IMR-90 (cell line): ENCODE data around the gene CHD9. TPM values are rescaled to one million over a fixed set of nuclear protein-coding genes. Genes with fewer than 3 reads are reported as not detected.

Experiments used
- ATAC-seq: fragments of 200-7000 bp; cut with Tn5 transposase; 2 replicates; pipeline ENCODE4 v1.9.1; 2020; ENCODE audit warnings: low read depth, mild to moderate bottlenecking, moderate library complexity
- BruUV-seq: library from RNA; stranded (reverse); fragments of 400-500 nt; replicated peaks from 2 replicates; lab custom pipeline; 2021; lab: Mats Ljungman, UMichigan
- CTCF ChIA-PET: fragments of 300-600 bp; formaldehyde crosslinking; extraction: SDS; loops from one replicate; lab custom pipeline; 2021; ENCODE audit warnings: antibody characterized with exemption; lab: Yijun Ruan, JAX
- POLR2A ChIA-PET: fragments of 300-600 bp; sonication (Branson Sonifier 250); formaldehyde crosslinking; loops from one replicate; lab custom pipeline; 2022; ENCODE audit warnings: antibody characterized with exemption; ENCODE audit not compliant: unreplicated experiment; lab: Charles Lee
- DNase-seq: peaks from one replicate; pipeline ENCODE4 v3.0.0; 2013
- H2AFZ ChIP-seq: replicated peaks from 2 replicates; pipeline ENCODE3; 2013; ENCODE audit warnings: low read length, mild to moderate bottlenecking; ENCODE audit not compliant: poor library complexity
- H2AK5ac ChIP-seq: 2 replicates; pipeline ENCODE4 v1.6.1; 2013; ENCODE audit warnings: low read depth, low read length, inconsistent platforms
- H2AK9ac ChIP-seq: replicated peaks from 2 replicates; pipeline ENCODE3; 2013; ENCODE audit warnings: mild to moderate bottlenecking, low read depth, low read length, moderate library complexity; ENCODE audit not compliant: poor library complexity
- H2BK120ac ChIP-seq: 2 replicates; pipeline ENCODE4 v1.6.1; 2013; ENCODE audit warnings: low read depth, low read length, inconsistent platforms
- H2BK15ac ChIP-seq: 3 replicates; pipeline ENCODE4 v1.6.1; 2013; ENCODE audit warnings: low read depth, low read length, inconsistent platforms
- H2BK20ac ChIP-seq: 2 replicates; pipeline ENCODE4 v1.6.1; 2013; ENCODE audit warnings: low read depth, mild to moderate bottlenecking, inconsistent platforms, low read length, moderate library complexity
- H2BK5ac ChIP-seq: 2 replicates; pipeline ENCODE4 v1.6.1; 2013; ENCODE audit warnings: mild to moderate bottlenecking, low read depth, low read length, inconsistent platforms; ENCODE audit not compliant: poor library complexity, severe bottlenecking
- H3K14ac ChIP-seq: replicated peaks from 2 replicates; pipeline ENCODE4 v1.6.1; 2013; ENCODE audit warnings: low read depth, low read length, inconsistent platforms
- H3K18ac ChIP-seq: 2 replicates; pipeline ENCODE4 v1.6.1; 2013; ENCODE audit warnings: low read depth, low read length, control low read depth
- H3K23ac ChIP-seq: 2 replicates; pipeline ENCODE4 v1.6.1; 2013; ENCODE audit warnings: low read depth, low read length, inconsistent platforms
- H3K27ac ChIP-seq: 2 replicates; pipeline ENCODE4 v1.5.1; 2013; ENCODE audit warnings: mild to moderate bottlenecking, control low read depth, low read length; ENCODE audit not compliant: insufficient read depth
- H3K27me3 ChIP-seq: 2 replicates; pipeline ENCODE4 v1.6.1; 2013; ENCODE audit warnings: low read length; ENCODE audit not compliant: control insufficient read depth, insufficient read depth
- H3K36me3 ChIP-seq: 2 replicates; pipeline ENCODE4 v1.6.1; 2013; ENCODE audit warnings: low read length, mixed read lengths; ENCODE audit not compliant: control insufficient read depth, insufficient read depth
- H3K4ac ChIP-seq: 2 replicates; pipeline ENCODE4 v1.6.1; 2013; ENCODE audit warnings: low read depth, low read length, inconsistent platforms
- H3K4me1 ChIP-seq: 2 replicates; pipeline ENCODE4 v1.6.1; 2013; ENCODE audit warnings: low read length, mixed read lengths; ENCODE audit not compliant: control insufficient read depth, insufficient read depth
- H3K4me2 ChIP-seq: 2 replicates; pipeline ENCODE4 v1.6.1; 2013; ENCODE audit warnings: low read depth, mild to moderate bottlenecking, control low read depth, low read length, moderate library complexity
- H3K4me3 ChIP-seq: 2 replicates; pipeline ENCODE4 v1.5.1; 2013; ENCODE audit warnings: low read depth, mild to moderate bottlenecking, control low read depth, low read length, moderate library complexity; ENCODE audit not compliant: insufficient read depth
- H3K56ac ChIP-seq: 2 replicates; pipeline ENCODE4 v1.6.1; 2013; ENCODE audit warnings: low read length, inconsistent platforms; ENCODE audit not compliant: insufficient read depth; ENCODE audit errors: extremely low read depth
- H3K79me1 ChIP-seq, 2 experiments: 2 replicates each; pipeline ENCODE4 v1.6.1; 2013; ENCODE audit warnings: low read length in 2 of 2, inconsistent platforms in 1 of 2, low read depth in 1 of 2
- H3K9ac ChIP-seq: 2 replicates; pipeline ENCODE4 v1.6.1; 2013; ENCODE audit warnings: low read depth, low read length, control low read depth
- H3K9me1 ChIP-seq: 2 replicates; pipeline ENCODE4 v1.6.1; 2013; ENCODE audit warnings: low read length, inconsistent platforms; ENCODE audit not compliant: insufficient read depth
- H3K9me3 ChIP-seq: 2 replicates; pipeline ENCODE4 v1.6.1; 2013; ENCODE audit warnings: low read length; ENCODE audit not compliant: control insufficient read depth, insufficient read depth
- H4K20me1 ChIP-seq: 2 replicates; pipeline ENCODE4 v1.6.1; 2013; ENCODE audit warnings: low read length, inconsistent platforms; ENCODE audit not compliant: insufficient read depth
- H4K5ac ChIP-seq: 2 replicates; pipeline ENCODE4 v1.6.1; 2013; ENCODE audit warnings: mild to moderate bottlenecking, low read depth, low read length, control low read depth
- H4K8ac ChIP-seq, 2 experiments: 2 replicates each; pipeline ENCODE4 v1.6.1; 2013; ENCODE audit warnings: low read depth in 2 of 2, low read length in 2 of 2, control low read depth in 1 of 2, inconsistent platforms in 1 of 2
- H4K91ac ChIP-seq: 2 replicates; pipeline ENCODE4 v1.6.1; 2013; ENCODE audit warnings: low read depth, low read length, inconsistent platforms; ENCODE audit not compliant: insufficient read depth
- CHD1 ChIP-seq: IDR thresholded peaks from 2 replicates; pipeline ENCODE4 v1.6.1; 2012; ENCODE audit warnings: low read depth, low read length, improper control_type of control experiment
- CTCF ChIP-seq: conservative IDR thresholded peaks from 2 replicates; pipeline ENCODE4 v1.5.1; 2012; ENCODE audit warnings: mild to moderate bottlenecking, low read depth, low read length, improper control_type of control experiment
- MAZ ChIP-seq: IDR thresholded peaks from 2 replicates; pipeline ENCODE4 v1.6.1; 2012; ENCODE audit warnings: low read depth, mild to moderate bottlenecking, low read length, improper control_type of control experiment, moderate library complexity, borderline replicate concordance
- MXI1 ChIP-seq: IDR thresholded peaks from 2 replicates; pipeline ENCODE4 v1.6.1; 2012; ENCODE audit warnings: low read depth, mild to moderate bottlenecking, low read length, moderate library complexity, borderline replicate concordance
- NFE2L2 ChIP-seq: fragments of 150-350 bp; IDR thresholded peaks from 2 replicates; pipeline ENCODE4 v1.6.1; 2016; ENCODE audit warnings: low read depth, mild to moderate bottlenecking, low read length
- POLR2A ChIP-seq: IDR thresholded peaks from 2 replicates; pipeline ENCODE4 v1.6.1; 2012; ENCODE audit warnings: mild to moderate bottlenecking, low read depth, low read length
- RAD21 ChIP-seq: IDR thresholded peaks from 2 replicates; pipeline ENCODE4 v1.6.1; 2012; ENCODE audit warnings: low read length, improper control_type of control experiment
- RCOR1 ChIP-seq: IDR thresholded peaks from 2 replicates; pipeline ENCODE4 v1.6.1; 2012; ENCODE audit warnings: mild to moderate bottlenecking, low read length, improper control_type of control experiment; ENCODE audit not compliant: insufficient replicate concordance
- SMC3 ChIP-seq: fragments of 150-350 bp; IDR thresholded peaks from 2 replicates; pipeline ENCODE4 v1.6.1; 2016; ENCODE audit warnings: low read depth, mild to moderate bottlenecking, antibody characterized with exemption, low read length, moderate library complexity
- USF2 ChIP-seq: fragments of 150-350 bp; IDR thresholded peaks from 2 replicates; pipeline ENCODE4 v1.6.1; 2017; ENCODE audit warnings: mild to moderate bottlenecking, antibody characterized with exemption, low read length, low read depth
- WGBS, 2 experiments: methylation state at CpG; one replicate each; pipeline versions ENCODE4 v1.1.5 to v1.1.7; 2013; ENCODE audit warnings: missing lambda C conversion rate in 2 of 2; ENCODE audit not compliant: insufficient read length in 1 of 2; ENCODE audit errors: extremely low coverage in 2 of 2; 5-methylcytosine and 5-hydroxymethylcytosine counted together
- dilution Hi-C: fragments of 300-500 bp; cut with HindIII; formaldehyde crosslinking; loops from one replicate; pipeline ENCODE4 v1.14.3; 2018; ENCODE audit warnings: low sequenced_read_pairs; ENCODE audit not compliant: unreplicated experiment
- in situ Hi-C: fragments of 300-500 bp; cut with MboI; formaldehyde crosslinking; loops from 3 replicates; pipeline ENCODE4 v1.14.3; 2019; ENCODE audit warnings: low sequenced_read_pairs, inconsistent platforms, mixed read lengths
- intact Hi-C: fragments of 100-400 bp; cut with micrococcal nuclease; formaldehyde crosslinking; loops from 2 replicates; pipeline ENCODE4 v1.10.0; 2022
- polyA plus RNA-seq, 3 experiments: library from polyadenylated mRNA; depleted of rRNA; stranded (reverse); fragments of >200 nt; gene quantifications; 2 replicates each; pipeline ENCODE4 v1.2.3, GENCODE V29; 2012; ENCODE audit warnings: low replicate concordance in 1 of 3
- total RNA-seq: library from RNA; depleted of rRNA; stranded (reverse); fragments of >200 nt; gene quantifications from 2 replicates; pipeline ENCODE4 v1.2.3, GENCODE V29; 2012

Gene CHD9
- total and polyA plus RNA-seq, 2 of the 4 experiments (the other 2 are of a cell fraction) = 9.1 to 48.8 TPM

GRCh38 chr16:53358884-53359283 lies 304.1 kb downstream of the CHD9 start:
- H3K4me3 ChIP-seq = no peak overlapping the region
- H2BK120ac ChIP-seq = no peak overlapping the region
- ChIA-PET CTCF (no interaction called here), POLR2A (no interaction called here)
- no peaks in the 10 kb centered on the region for H4K20me1 ChIP-seq
- H2AFZ ChIP-seq = no peak overlapping the region
- H3K27ac ChIP-seq = no peak overlapping the region
- no peak overlapping the region for H3K14ac ChIP-seq
- no peak overlapping the region for H4K91ac ChIP-seq
- no peaks in the 10 kb centered on the region for H3K9me3 ChIP-seq
- peaks cover 3% of the 10 kb centered on the region; the same call in 1 of the 2 replicates for H3K27me3 ChIP-seq
- no peak overlapping the region for H4K5ac ChIP-seq
- no peaks in the 10 kb centered on the region for H3K9me1 ChIP-seq
- DNase-seq (no peak), ATAC-seq (no peak)
- no peak overlapping the region for H2AK5ac ChIP-seq
- no peak overlapping the region for H2BK20ac ChIP-seq
- intact Hi-C loops (no loop called here), dilution Hi-C loops (no loop called here), in situ Hi-C loops (no loop called here)
- no peaks in the 10 kb centered on the region for H3K79me1 ChIP-seq
- H3K9ac ChIP-seq = no peak overlapping the region
- no peak overlapping the region for H2BK5ac ChIP-seq
- BruUV-seq = no TSS peak
- no peak overlapping the region for H3K56ac ChIP-seq
- no peak overlapping the region for H3K23ac ChIP-seq
- no peaks in the 10 kb centered on the region for H3K36me3 ChIP-seq
- no peak overlapping the region for H2BK15ac ChIP-seq
- no peak overlapping the region for H3K4me2 ChIP-seq
- TF ChIP-seq POLR2A (no peak), USF2 (no peak), NFE2L2 (no peak), MXI1 (no peak), CHD1 (no peak), RCOR1 (no peak), MAZ (no peak), SMC3 (no peak), RAD21 (no peak), CTCF (no peak)
- H3K4ac ChIP-seq = no peak overlapping the region
- no peaks in the 10 kb centered on the region for H3K4me1 ChIP-seq
- 60% methylated on average over 4 of the region's 9 CpGs; no CpG with 5 or more reads in 1 of the 2 experiments for WGBS, 2 experiments
- no peak overlapping the region for H2AK9ac ChIP-seq
- no peak overlapping the region for H4K8ac ChIP-seq
- H3K18ac ChIP-seq = no peak overlapping the region
